ENCODE data around the gene KANK2.

KANK2 gene

DNA sequence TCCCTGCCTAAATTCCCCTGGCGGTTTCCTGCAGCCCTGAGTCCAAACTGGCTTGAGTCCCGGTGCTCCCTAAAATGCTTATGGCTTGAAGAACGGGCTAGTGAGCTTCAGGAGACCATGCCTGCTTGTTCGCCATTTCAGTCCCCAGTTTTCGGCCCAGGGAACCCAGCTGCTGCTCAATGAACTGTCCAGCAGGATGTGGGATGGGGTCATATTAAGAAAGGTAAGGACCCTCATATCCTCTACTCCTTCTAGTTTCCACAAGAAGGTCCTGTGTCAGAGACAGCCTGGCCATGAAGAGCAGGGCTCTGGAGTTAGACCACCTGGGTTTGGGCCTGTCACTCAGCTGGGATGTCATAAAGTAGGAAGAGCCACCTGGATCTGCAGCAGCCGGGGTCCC lies 24.8 kb downstream of the KANK2 start:
- DNase-seq (ENCODE audit: low spot score) (no peak), ATAC-seq (ENCODE audit: low read depth) (no peak)
- peaks cover 11% of the 10 kb centered on the region for H3K4me1 ChIP-seq (ENCODE audit: insufficient read depth, poor library complexity, severe bottlenecking)
- no peak overlapping the region for H3K4me3 ChIP-seq (ENCODE audit: severe bottlenecking)
- H3K27me3 ChIP-seq (ENCODE audit: insufficient read depth, poor library complexity, severe bottlenecking), result no peaks in the 10 kb centered on the region
- H3K9me3 ChIP-seq (ENCODE audit: severe bottlenecking), result no peaks in the 10 kb centered on the region
- TF ChIP-seq, protein P1, sequence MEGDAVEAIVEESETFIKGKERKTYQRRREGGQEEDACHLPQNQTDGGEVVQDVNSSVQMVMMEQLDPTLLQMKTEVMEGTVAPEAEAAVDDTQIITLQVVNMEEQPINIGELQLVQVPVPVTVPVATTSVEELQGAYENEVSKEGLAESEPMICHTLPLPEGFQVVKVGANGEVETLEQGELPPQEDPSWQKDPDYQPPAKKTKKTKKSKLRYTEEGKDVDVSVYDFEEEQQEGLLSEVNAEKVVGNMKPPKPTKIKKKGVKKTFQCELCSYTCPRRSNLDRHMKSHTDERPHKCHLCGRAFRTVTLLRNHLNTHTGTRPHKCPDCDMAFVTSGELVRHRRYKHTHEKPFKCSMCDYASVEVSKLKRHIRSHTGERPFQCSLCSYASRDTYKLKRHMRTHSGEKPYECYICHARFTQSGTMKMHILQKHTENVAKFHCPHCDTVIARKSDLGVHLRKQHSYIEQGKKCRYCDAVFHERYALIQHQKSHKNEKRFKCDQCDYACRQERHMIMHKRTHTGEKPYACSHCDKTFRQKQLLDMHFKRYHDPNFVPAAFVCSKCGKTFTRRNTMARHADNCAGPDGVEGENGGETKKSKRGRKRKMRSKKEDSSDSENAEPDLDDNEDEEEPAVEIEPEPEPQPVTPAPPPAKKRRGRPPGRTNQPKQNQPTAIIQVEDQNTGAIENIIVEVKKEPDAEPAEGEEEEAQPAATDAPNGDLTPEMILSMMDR (IDR thresholded peaks at IDR 0.05; ENCODE audit: poor library complexity, severe bottlenecking), result no peak
- peaks cover 64% of the 10 kb centered on the region for H3K36me3 ChIP-seq (ENCODE audit: low read depth)
- no peak overlapping the region for H3K27ac ChIP-seq (ENCODE audit: poor library complexity, severe bottlenecking)

DNA sequence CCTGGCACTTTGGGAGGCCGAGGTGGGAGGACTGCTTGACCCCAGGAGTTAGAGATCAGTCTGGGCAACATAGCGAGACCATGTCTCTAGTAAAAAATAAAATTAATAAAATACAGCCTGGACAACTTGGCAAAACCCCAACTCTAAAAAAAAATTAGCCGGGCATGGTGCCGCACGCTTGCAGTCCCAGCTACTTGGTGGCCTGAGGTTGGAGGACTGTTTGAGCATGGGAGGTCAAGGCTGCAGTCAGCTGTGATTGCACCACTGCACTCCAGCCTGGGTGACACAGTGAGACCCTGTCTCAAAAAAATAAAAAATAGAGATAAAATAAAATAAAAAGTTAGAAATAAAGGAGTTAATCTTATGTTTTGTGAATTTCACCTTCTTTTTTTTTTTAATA lies 26.2 kb downstream of the KANK2 start:
- Histone ChIP-seq H3K36me3 (ENCODE audit: low read depth) (peaks cover 71% of the 10 kb centered on the region), H3K9me3 (ENCODE audit: severe bottlenecking) (no peaks in the 10 kb centered on the region), H3K4me3 (ENCODE audit: severe bottlenecking) (no peak overlapping the region), H3K27me3 (ENCODE audit: insufficient read depth, poor library complexity, severe bottlenecking) (no peaks in the 10 kb centered on the region), H3K4me1 (ENCODE audit: insufficient read depth, poor library complexity, severe bottlenecking) (peaks cover 11% of the 10 kb centered on the region), H3K27ac (ENCODE audit: poor library complexity, severe bottlenecking) (no peak overlapping the region)
- TF ChIP-seq, protein P1 (IDR thresholded peaks at IDR 0.05; ENCODE audit: poor library complexity, severe bottlenecking), result no peak
- ATAC-seq (ENCODE audit: low read depth), result no peak
- no peak for DNase-seq (ENCODE audit: low spot score)

DNA sequence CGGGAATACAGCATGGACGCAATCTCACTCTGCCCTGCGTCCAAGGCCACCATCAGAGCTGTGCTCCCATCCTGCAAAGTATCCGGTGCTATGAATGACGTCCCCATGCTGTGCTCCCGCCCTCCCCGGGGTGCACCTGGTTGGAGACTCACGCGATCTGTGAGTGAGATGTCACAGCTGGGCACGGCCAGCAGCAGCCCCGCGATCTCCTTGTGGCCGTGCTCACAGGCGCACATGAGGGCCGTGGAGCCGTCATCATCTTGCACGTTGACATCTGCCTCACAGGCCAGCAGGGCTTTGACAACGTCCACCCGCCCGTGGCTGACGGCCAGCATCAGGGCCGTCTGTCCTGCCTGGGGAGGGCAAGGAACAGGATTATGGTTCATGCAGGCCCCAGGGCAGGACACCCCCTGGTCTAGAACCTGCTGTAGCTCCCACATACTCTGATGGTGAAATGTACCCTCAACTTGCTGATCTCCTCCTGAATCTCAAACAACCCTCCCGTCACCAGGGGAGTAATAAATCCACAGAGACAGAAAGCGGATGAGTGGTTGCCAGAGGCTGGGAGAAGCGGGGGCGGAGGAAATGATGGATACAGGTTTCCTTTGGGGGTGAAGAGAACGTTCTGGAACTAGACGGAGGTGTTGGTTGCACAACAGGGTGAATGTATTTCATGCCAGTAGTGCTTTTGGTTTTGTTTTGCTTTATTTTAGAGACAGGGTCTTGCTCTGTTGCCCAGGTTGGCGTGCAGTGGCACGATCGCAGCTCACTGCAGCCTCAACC lies 27.3 kb downstream of the KANK2 start:
- H3K4me1 ChIP-seq (ENCODE audit: insufficient read depth, poor library complexity, severe bottlenecking), result peaks cover 11% of the 10 kb centered on the region
- no peak for ATAC-seq (ENCODE audit: low read depth)

DNA sequence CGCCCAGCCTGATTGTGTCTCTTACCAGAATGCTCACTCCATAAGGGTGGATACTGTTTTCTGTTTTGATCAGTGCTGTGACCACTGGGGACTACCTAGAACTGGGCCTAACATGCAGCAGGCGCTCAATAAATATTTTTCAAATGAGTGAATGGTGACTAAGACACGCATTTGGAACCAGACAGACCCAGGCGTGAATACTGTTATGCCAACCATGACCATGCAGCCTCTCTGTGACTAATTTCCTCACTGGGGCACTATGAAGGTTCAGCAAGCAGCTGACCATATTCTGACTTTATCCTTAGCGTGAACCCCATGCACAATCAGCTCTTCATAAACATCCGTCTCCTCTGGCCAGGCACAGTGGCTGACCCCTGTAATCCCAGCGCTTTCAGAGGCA lies 28.8 kb downstream of the KANK2 start:
- Histone ChIP-seq H3K4me1 (ENCODE audit: insufficient read depth, poor library complexity, severe bottlenecking) (peaks cover 11% of the 10 kb centered on the region), H3K36me3 (ENCODE audit: low read depth) (peaks cover 67% of the 10 kb centered on the region), H3K27me3 (ENCODE audit: insufficient read depth, poor library complexity, severe bottlenecking) (no peaks in the 10 kb centered on the region), H3K27ac (ENCODE audit: poor library complexity, severe bottlenecking) (peak overlapping the region; percentile 90), H3K4me3 (ENCODE audit: severe bottlenecking) (no peak overlapping the region), H3K9me3 (ENCODE audit: severe bottlenecking) (no peaks in the 10 kb centered on the region)
- ATAC-seq (ENCODE audit: low read depth) (peak; percentile 97), DNase-seq (ENCODE audit: low spot score) (no peak)
- TF ChIP-seq, protein P1 (IDR thresholded peaks at IDR 0.05; ENCODE audit: poor library complexity, severe bottlenecking), result no peak

More for the DNA sequence above, 27.3 kb downstream of the KANK2 start:
- Histone ChIP-seq H3K36me3 (ENCODE audit: low read depth) (peaks cover 75% of the 10 kb centered on the region), H3K27ac (ENCODE audit: poor library complexity, severe bottlenecking) (peak overlapping the region; percentile 90), H3K9me3 (ENCODE audit: severe bottlenecking) (no peaks in the 10 kb centered on the region), H3K27me3 (ENCODE audit: insufficient read depth, poor library complexity, severe bottlenecking) (no peaks in the 10 kb centered on the region), H3K4me3 (ENCODE audit: severe bottlenecking) (no peak overlapping the region)
- TF ChIP-seq, protein P1 (IDR thresholded peaks at IDR 0.05; ENCODE audit: poor library complexity, severe bottlenecking), result no peak
- DNase-seq (ENCODE audit: low spot score), result no peak
